Measurements from ENCODE around the gene GRIK2.

The GRIK2 gene

GRCh38 chr6:101392586-101393230 is 800 bp upstream of the GRIK2 start:
- DNase-seq (ENCODE audit: insufficient read length) = no peak
- TF ChIP-seq POLR2A (IDR thresholded peaks at IDR 0.05; ENCODE audit: low read depth, low read length) (no peak), POLR2AphosphoS5 (IDR thresholded peaks at IDR 0.05; ENCODE audit: low read depth, low read length) (no peak), TAF1 (IDR thresholded peaks at IDR 0.05; ENCODE audit: borderline replicate concordance, low read depth, low read length) (no peak)
- FAIRE-seq = no peak

GRCh38 chr6:101393829-101394251 is 332 bp downstream of the GRIK2 start:
- TF ChIP-seq POLR2AphosphoS5 (IDR thresholded peaks at IDR 0.05; ENCODE audit: low read depth, low read length) (no peak), POLR2A (IDR thresholded peaks at IDR 0.05; ENCODE audit: low read depth, low read length) (no peak), TAF1 (IDR thresholded peaks at IDR 0.05; ENCODE audit: borderline replicate concordance, low read depth, low read length) (no peak)
- DNase-seq (ENCODE audit: insufficient read length) (no peak), FAIRE-seq (no peak)

- no peak for FAIRE-seq
- DNase-seq (ENCODE audit: insufficient read length) = no peak
- TF ChIP-seq TAF1 (IDR thresholded peaks at IDR 0.05; ENCODE audit: borderline replicate concordance, low read depth, low read length) (no peak), POLR2AphosphoS5 (IDR thresholded peaks at IDR 0.05; ENCODE audit: low read depth, low read length) (no peak), POLR2A (IDR thresholded peaks at IDR 0.05; ENCODE audit: low read depth, low read length) (no peak)
Observed at GRCh38 chr6:101394936-101395335, 1.4 kb downstream of the GRIK2 start.

- FAIRE-seq = no peak
- TF ChIP-seq POLR2AphosphoS5 (IDR thresholded peaks at IDR 0.05; ENCODE audit: low read depth, low read length) = no peak
- TF ChIP-seq TAF1 (IDR thresholded peaks at IDR 0.05; ENCODE audit: borderline replicate concordance, low read depth, low read length) = no peak
- no peak for TF ChIP-seq POLR2A (IDR thresholded peaks at IDR 0.05; ENCODE audit: low read depth, low read length)
- no peak for DNase-seq (ENCODE audit: insufficient read length)
Observed at GRCh38 chr6:101395345-101395744, 1.8 kb downstream of the GRIK2 start.

GRCh38 chr6:101396548-101397173 is 3.2 kb downstream of the GRIK2 start:
- no peak for FAIRE-seq
- DNase-seq (ENCODE audit: insufficient read length) = no peak
- no peak for TF ChIP-seq POLR2A (IDR thresholded peaks at IDR 0.05; ENCODE audit: low read depth, low read length)
- no peak for TF ChIP-seq POLR2AphosphoS5 (IDR thresholded peaks at IDR 0.05; ENCODE audit: low read depth, low read length)
- no peak for TF ChIP-seq TAF1 (IDR thresholded peaks at IDR 0.05; ENCODE audit: borderline replicate concordance, low read depth, low read length)

GRCh38 chr6:101397199-101397598 is 3.7 kb downstream of the GRIK2 start:
- no peak for TF ChIP-seq TAF1 (IDR thresholded peaks at IDR 0.05; ENCODE audit: borderline replicate concordance, low read depth, low read length)
- no peak for TF ChIP-seq POLR2AphosphoS5 (IDR thresholded peaks at IDR 0.05; ENCODE audit: low read depth, low read length)
- TF ChIP-seq POLR2A (IDR thresholded peaks at IDR 0.05; ENCODE audit: low read depth, low read length) = no peak
- no peak for DNase-seq (ENCODE audit: insufficient read length)
- FAIRE-seq = no peak

GRCh38 chr6:101398716-101399615 is 5.5 kb downstream of the GRIK2 start:
- TF ChIP-seq POLR2AphosphoS5 (IDR thresholded peaks at IDR 0.05; ENCODE audit: low read depth, low read length) (no peak), POLR2A (IDR thresholded peaks at IDR 0.05; ENCODE audit: low read depth, low read length) (no peak), TAF1 (IDR thresholded peaks at IDR 0.05; ENCODE audit: borderline replicate concordance, low read depth, low read length) (no peak)
- FAIRE-seq (no peak), DNase-seq (ENCODE audit: insufficient read length) (no peak)

- DNase-seq (ENCODE audit: insufficient read length) = no peak
- TF ChIP-seq TAF1 (IDR thresholded peaks at IDR 0.05; ENCODE audit: borderline replicate concordance, low read depth, low read length) = no peak
- TF ChIP-seq POLR2AphosphoS5 (IDR thresholded peaks at IDR 0.05; ENCODE audit: low read depth, low read length) = no peak
- no peak for TF ChIP-seq POLR2A (IDR thresholded peaks at IDR 0.05; ENCODE audit: low read depth, low read length)
- no peak for FAIRE-seq
Observed at GRCh38 chr6:101399616-101400162, 6.2 kb downstream of the GRIK2 start.

GRCh38 chr6:101400326-101401135 is 7.0 kb downstream of the GRIK2 start:
- TF ChIP-seq TAF1 (IDR thresholded peaks at IDR 0.05; ENCODE audit: borderline replicate concordance, low read depth, low read length) (no peak), POLR2A (IDR thresholded peaks at IDR 0.05; ENCODE audit: low read depth, low read length) (no peak), POLR2AphosphoS5 (IDR thresholded peaks at IDR 0.05; ENCODE audit: low read depth, low read length) (no peak)
- FAIRE-seq = no peak

GRCh38 chr6:101401171-101401570 is 7.7 kb downstream of the GRIK2 start:
- no peak for DNase-seq (ENCODE audit: insufficient read length)
- FAIRE-seq = no peak
- TF ChIP-seq POLR2AphosphoS5 (IDR thresholded peaks at IDR 0.05; ENCODE audit: low read depth, low read length) (no peak), TAF1 (IDR thresholded peaks at IDR 0.05; ENCODE audit: borderline replicate concordance, low read depth, low read length) (no peak), POLR2A (IDR thresholded peaks at IDR 0.05; ENCODE audit: low read depth, low read length) (no peak)

More at GRCh38 chr6:101400326-101401135, 7.0 kb downstream of the GRIK2 start:
- no peak for DNase-seq (ENCODE audit: insufficient read length)

Measured in GM12892 (cell line).